GM21619 (cell line): ENCODE measurements around the gene EGFR.
"Not testable (repeated sequence)": the region's sequence is repeated elsewhere in the genome, so short reads cannot be mapped to it uniquely, and the experiment has no call there.

Experiments
- ATAC-seq: cut with Tn5 transposase; IDR thresholded peaks from one replicate; pipeline ENCODE4 v1.9.1; 2021; ENCODE audit not compliant: unreplicated experiment

The EGFR gene

GRCh38 chr7:55034776-55035175 is 16.0 kb downstream of the EGFR start:
- no peak for ATAC-seq

GRCh38 chr7:55035410-55035809 is 16.6 kb downstream of the EGFR start:
- ATAC-seq = not testable (repeated sequence)

- no peak for ATAC-seq
Observed at GRCh38 chr7:55036950-55037736, 18.3 kb downstream of the EGFR start.

- ATAC-seq = no peak
Observed at GRCh38 chr7:55043691-55044370, 25.0 kb downstream of the EGFR start.

GRCh38 chr7:55044371-55044717 is 25.5 kb downstream of the EGFR start:
- no peak for ATAC-seq

- no peak for ATAC-seq
Observed at GRCh38 chr7:55044791-55045190, 26.0 kb downstream of the EGFR start.

- ATAC-seq = no peak
Observed at GRCh38 chr7:55046582-55047342, 27.9 kb downstream of the EGFR start.

- ATAC-seq = no peak
Observed at GRCh38 chr7:55048221-55048859, 29.5 kb downstream of the EGFR start.

GRCh38 chr7:55050281-55050680 is 31.5 kb downstream of the EGFR start:
- no peak for ATAC-seq

GRCh38 chr7:55052081-55052480 is 33.3 kb downstream of the EGFR start:
- ATAC-seq = no peak

- no peak for ATAC-seq
Observed at GRCh38 chr7:55052741-55053427, 34.1 kb downstream of the EGFR start.

GRCh38 chr7:55053651-55054571 is 35.1 kb downstream of the EGFR start:
- no peak for ATAC-seq

- no peak for ATAC-seq
Observed at GRCh38 chr7:55054758-55055157, 35.9 kb downstream of the EGFR start.

- no peak for ATAC-seq
Observed at GRCh38 chr7:55055479-55055878, 36.7 kb downstream of the EGFR start.

GRCh38 chr7:55056068-55056467 is 37.3 kb downstream of the EGFR start:
- ATAC-seq = no peak

GRCh38 chr7:55056577-55057480 is 38.0 kb downstream of the EGFR start:
- ATAC-seq = no peak

- no peak for ATAC-seq
Observed at GRCh38 chr7:55058314-55058713, 39.5 kb downstream of the EGFR start.

- no peak for ATAC-seq
Observed at GRCh38 chr7:55059021-55059420, 40.2 kb downstream of the EGFR start.

GRCh38 chr7:55060085-55060484 is 41.3 kb downstream of the EGFR start:
- ATAC-seq = no peak
